GM19023 (cell line): ENCODE measurements around the gene JADE1.

Source experiments
- ATAC-seq: cut with Tn5 transposase; IDR thresholded peaks from one replicate; pipeline ENCODE4 v1.9.1; 2021; ENCODE audit warnings: mild to moderate bottlenecking, moderate library complexity; ENCODE audit not compliant: unreplicated experiment

Gene JADE1

DNA sequence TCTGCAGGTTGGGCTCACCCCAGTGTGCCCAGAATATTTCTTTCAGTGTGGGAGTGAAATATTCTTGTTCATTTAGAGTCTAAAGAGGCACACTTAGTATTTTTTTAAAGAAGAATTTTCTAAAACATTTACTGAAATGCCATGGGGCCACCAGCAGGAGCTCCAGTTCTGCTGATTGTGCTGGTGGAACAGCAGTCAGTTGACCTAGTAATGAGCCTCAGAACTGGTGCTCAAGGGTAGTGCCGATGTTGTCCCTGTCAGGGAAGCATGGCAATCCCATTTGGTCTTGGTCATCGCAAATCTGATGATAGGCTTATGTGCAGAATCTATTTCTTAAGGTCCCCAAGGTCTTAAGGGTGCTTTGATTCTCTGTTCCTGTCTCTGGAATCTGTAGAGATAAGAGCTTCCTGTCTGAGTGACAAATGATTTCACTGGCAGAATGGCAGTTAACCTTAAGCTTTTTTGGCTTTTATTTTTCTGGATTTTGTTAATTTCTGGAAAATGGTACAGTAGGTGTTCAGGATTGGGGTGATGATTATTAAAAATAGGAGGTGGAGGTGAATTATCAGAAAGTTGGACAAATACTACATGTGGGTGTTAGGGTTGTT, 31.3 kb downstream of the JADE1 start:
- ATAC-seq, result no peak

DNA sequence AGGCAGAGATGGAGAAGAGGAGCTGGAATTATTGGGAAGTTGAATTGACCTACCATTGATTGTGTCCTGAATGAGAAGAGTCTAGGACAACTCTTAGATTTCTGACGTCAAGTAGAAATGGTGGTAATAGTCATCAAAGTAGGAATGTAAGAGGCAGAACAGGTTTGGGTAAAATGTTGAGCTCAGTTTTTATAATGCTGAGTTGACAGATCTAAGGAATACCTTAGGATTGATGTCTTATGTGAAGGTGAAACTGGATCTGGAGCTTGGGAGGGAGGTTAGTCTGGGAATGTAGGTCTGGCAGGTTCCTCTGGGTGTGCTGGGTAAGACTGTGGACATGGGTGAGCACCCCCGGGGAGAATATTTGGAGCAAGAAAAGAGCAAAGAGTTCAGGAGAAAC, 31.9 kb downstream of the JADE1 start:
- ATAC-seq, result no peak

DNA sequence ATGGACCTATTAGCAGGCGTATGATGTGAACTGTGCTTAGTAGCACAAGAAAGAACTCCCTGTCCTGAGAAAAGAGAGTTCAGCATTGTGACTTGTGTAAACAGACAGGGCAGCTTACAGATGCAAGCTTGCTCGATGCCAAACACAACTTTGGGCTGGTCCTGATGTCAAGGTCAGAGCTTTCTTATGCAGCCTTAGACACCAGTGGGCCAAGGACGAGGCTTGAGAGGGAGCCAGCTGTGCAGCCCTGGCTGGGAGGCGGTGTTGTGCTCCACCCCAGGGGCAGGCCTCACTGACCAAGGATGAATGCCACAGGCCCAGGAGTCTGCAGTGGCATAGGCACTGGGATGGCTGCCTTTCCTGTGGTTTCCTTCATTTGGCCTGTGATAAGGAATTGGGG, 35.4 kb downstream of the JADE1 start:
- no peak for ATAC-seq

DNA sequence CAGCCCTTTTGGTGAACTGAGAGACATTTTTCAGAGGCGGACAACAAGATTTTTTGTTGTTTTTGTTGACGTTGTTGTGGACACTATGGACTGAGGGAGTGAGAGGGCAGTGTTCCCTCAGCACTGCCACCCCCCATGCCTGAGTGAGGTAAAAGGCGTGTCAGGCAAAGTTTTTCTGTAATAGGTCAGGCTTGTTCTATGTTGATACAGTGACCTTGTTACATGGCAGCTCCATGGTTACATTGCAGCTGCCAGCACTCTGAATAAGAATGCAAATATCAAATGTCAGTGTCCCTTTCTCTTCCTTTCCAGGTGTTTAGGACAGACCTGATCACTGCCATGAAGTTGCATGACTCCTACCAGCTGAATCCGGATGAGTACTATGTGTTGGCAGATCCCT, 36.6 kb downstream of the JADE1 start:
- no peak for ATAC-seq

DNA sequence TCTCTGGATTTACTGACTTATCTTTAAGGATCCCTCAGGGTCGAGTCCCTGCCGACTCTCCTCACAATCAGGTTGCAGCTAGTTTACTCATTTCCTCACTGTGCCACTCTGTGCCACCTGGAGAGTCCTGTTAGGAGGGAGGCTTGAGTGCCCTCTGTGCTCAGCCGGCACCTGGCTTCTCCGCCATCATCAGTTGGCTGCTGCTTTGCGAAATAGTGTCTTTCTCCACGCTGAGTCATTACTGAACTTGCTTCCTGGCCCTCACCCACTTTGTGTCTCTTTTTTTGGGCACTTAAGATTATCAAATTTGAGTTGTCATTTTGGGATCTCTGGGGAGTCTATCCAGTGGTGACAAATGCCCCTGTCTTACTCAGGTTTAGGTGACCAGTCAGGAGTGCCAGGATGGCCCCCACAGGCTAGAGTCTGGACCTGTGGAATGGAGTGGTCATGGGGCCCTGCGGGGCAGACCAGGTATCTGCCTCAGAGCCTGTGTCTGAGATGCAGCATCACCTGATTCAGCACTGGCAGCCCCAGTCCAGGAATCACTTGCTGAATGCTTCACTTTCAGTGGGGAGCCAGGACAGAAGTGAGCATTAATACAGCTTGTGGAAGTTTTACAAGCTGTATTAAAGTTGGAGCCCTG, 37.7 kb downstream of the JADE1 start:
- no peak for ATAC-seq

DNA sequence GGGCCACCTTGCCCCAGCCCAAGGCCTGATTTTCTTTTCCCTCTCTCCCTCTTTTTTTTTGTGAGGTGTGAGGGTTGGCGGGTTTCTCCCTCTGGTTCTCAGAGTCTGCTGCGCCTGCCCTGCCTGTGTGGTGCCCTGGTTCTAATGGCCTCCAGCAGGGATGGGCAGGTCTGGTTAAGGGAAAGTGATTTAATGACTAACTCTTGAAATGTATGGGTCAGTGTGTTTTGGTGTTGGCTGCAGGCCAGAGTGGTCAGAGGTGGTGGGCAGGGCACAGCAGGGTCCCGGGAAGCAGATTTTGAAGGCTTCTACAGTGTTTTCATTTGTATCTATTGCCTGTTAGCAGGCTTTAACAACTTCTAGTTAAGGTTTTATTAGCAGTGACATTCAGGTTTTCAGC, 39.0 kb downstream of the JADE1 start:
- ATAC-seq, result no peak

DNA sequence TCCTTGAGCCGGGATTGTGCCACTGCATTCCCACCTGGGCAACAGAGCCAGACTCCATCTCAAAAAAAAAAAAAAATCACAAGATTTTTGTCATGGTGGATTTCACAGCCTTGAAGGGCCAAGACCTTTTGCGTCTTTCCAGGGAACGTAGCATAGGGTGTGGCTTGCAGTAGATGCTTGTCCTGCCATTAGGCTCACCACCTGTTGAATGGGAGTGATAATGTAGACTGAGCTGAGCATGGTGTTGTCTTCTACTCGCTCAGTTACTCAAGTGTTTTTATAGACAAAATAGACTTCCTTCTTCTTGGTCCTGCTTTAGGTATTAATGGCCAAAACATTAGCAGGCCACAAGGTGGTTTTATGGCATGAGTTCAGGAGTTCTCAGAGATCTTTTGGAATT, 40.8 kb downstream of the JADE1 start:
- ATAC-seq, result no peak

DNA sequence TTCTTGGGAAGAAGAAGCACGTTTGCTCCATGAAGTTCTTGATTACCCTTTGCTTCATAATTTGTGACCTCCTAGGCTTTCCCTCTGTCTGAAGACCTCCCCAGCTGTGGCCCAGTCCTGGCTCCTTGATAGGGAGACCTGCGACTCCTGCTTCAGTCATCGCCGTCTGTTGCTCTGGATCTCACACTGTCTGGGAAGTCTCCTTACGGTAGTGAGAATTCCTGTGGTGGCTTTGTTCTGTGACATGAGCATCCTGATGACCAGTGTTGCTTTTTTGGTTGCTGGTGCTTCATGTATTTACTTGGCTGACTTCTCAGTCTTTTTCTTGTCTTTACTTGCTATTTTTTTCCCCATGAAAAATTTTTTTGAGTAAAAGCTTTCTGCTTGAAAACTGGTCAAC, 44.2 kb downstream of the JADE1 start:
- ATAC-seq, result no peak

DNA sequence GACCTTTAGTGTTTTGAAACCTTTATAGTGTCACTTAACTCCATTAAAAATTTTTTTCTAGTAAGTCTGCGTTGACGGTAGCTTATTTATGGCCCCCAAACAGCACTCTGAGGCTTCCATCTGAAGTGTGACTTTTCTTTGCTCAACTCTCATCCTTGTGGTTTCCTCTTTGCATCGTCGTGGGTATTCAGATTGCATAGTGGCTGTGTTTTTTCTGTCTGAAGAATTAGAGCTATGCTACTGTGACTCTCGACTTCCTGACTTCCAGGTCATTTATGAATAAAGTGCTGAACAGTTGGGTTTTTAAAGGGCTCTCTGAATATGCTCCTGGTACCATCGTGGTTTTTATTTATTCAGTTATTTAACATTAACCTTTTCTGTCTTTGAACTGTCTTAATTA, 44.9 kb downstream of the JADE1 start:
- ATAC-seq, result peak; percentile 70

DNA sequence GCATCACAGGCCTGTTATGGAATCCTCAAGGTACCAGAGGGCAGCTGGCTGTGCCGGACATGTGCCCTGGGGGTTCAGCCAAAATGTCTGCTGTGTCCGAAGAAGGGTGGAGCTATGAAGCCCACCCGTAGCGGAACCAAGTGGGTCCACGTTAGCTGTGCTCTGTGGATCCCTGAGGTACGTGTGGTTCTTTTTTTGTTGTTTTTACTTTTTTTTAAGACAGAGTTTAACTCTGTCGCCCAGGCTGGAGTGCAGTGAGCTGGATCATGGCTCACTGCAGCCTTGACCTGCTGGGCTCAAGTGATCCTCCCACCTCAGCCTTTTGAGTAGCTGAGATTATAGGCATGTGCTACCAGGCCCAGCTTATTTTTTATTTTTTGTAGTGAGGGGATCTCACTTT, 46.1 kb downstream of the JADE1 start:
- no peak for ATAC-seq

DNA sequence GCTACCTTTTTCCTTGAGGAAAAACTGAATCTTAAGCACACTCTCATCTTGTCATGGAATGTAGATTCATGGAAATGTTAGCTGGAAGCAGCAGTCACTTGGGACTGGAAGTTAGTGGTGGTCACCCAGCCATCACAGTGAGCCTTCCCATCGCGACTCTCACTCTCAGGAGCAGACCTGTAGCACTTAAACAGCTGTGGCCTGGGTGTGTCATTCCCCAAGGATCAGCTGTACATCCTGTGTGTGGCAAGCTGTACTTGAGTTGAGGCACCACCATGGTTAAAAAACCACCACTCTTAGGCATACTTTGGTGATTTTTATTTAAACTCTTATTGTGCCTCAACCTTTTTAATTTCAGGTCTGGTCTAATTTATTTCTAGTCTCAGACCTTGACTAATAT, 46.7 kb downstream of the JADE1 start:
- ATAC-seq, result no peak

DNA sequence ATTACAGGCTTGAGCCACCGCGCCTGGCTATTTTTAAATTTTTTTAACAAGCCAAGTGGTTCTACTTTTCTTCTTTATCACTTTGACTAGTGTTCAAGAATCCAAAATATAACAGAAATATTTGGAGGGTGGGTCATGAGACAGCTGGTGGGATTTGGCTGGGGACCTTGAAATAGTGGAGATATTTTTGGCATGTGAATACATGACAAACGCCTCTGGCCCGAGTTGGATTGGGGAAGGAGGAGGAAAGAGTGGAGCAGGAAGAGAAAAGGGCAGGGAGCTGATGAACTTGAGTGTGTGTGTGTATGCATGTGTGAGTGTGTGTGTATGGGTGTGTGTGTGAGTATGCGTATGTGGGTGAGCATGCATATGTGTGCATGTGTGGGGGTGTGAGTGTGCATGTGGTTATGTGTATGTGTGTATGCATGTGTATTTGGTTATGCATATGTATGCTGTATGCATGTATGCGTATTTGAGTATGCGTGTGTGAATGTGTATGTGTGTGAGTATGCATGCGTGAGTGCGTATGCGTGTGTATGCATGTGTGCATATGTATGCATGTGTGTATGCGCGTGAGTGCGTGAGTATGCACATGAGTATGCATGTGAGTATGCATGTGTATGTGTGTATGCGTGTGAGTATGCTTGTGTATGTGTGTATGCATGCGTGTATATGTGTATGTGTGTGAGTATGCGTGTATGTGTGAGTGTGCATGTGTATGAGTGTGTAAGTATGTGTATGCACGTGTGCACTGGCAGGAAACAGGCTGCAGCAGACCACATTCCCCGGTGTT, 49.6 kb downstream of the JADE1 start:
- ATAC-seq, result no peak

DNA sequence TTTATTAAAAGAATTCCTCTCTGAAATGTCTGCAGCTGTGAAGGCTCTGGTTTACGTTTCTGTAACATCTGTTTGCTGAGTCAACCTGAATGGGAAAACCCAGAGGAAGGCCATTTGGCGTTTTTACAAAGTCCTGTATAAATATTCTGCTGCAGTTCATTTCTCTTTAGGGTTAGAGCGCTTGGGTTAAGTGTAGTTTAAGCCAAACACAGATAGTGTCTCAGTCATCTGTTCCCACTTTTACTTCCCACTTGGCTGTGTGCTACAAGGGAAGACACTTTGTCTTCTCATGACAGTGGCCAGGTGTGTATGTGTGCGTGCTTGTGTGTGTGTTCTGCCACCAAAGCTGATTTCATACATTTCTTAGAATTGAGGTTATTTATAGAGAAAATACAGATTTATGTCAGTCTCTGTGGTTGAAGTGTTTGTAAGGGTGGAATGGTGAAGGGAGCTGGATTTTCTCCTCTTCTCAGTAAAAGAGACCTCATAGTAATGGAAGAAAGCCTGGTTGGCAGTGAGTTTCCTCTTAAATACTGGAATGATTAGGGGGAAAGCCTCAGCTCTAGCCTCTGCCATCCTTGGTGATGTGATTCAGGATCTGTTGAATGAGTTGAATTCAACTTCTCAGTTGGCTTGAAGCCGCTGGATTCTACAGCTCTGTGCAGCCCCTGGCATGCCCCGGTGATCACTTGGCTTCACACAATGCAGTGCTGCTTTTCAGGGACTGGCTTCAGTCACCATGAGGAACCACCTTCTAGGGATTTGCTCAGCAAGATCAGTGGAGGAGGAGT, 50.6 kb downstream of the JADE1 start:
- ATAC-seq, result no peak

DNA sequence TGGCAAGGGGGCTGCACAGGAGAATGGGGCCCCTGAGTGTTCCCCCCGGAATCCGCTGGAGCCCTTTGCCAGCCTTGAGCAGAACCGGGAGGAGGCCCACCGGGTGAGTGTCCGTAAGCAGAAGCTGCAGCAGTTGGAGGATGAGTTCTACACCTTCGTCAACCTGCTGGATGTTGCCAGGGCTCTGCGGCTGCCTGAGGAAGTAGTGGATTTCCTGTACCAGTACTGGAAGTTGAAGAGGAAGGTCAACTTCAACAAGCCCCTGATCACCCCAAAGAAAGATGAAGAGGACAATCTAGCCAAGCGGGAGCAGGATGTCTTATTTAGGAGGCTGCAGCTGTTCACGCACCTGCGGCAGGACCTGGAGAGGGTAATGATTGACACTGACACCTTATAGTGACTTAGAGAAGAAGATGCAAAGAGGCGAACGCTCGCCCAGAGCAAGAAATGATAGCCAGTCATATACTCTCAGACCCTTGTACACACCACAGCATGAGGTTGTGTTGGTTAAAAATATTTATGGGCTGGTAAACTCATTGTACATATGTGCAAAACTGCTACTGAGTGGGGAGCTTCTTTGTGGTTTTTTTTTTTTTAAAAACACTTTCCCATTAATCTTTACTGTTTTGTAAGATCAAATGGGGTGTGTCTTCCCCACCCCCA, 52.5 kb downstream of the JADE1 start:
- peak; percentile 22 for ATAC-seq

DNA sequence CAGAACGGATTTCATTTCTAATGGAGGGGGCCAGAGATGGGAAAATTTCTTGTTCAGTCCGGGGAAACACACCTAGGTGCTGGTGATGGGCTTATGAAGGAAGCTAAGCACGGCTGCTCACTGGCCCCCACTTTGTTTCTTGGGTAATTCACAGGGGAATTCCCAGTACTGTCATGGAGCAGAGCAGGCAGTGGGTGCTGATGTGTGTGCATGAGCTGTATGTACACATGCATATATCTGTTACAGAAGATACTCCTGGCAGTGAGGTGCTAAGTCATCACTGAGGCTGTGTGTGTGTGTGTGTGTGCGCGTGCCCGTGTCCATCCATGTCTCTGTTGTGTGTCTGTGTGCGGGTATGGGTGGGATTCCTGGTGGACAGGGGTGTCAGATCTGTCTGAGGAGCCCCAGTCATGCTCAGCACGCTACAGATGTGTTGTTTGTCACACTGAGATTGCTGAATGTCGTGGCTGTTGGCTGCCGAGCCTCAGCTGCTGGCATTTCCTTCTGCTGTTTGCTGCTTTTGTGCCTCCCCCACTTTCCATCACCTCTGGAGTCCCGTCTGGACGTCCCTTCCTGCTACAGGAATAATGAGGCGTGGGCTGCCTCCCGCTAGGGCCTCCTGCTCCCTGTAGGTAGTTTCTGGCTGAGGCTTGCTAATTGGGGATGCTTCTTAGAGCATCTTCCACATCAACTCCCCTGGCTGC, 53.3 kb downstream of the JADE1 start:
- ATAC-seq, result peak; percentile 79

DNA sequence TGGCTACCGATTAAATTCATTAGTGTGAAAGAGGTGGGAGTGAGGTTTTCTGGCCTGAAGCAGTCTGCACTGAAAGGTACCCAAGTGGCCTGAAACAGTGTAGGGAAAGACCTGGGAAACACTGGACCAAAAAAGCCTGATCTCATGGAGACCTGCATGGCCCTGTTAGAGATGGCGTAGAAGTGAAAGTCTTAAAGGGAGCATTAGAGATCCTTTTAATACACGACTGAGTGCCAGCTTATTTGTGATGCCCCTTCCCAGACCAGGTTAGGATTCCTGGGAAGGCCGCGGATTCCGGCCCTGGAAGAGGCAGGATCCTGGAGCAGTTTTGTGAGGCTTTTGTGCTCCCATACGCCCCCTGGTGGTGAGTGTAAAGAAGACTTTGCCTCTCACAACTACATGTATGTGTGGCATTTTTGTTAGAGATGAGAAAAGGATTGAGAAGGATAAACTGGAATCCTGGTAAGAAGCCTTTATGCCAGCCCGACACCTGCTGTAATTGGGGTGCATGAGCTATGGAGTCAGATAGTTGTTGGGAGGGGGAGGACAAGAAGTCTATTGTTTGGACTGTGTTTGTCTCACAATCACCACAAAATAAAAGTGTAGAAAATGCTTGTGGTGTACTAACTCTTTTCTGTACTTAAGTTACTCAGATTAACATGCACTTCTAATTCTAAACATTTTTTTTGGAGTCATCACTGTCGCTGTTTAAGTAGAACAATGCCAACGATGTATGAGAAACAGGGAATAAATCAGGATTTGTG, 54.0 kb downstream of the JADE1 start:
- peak; percentile 28 for ATAC-seq

DNA sequence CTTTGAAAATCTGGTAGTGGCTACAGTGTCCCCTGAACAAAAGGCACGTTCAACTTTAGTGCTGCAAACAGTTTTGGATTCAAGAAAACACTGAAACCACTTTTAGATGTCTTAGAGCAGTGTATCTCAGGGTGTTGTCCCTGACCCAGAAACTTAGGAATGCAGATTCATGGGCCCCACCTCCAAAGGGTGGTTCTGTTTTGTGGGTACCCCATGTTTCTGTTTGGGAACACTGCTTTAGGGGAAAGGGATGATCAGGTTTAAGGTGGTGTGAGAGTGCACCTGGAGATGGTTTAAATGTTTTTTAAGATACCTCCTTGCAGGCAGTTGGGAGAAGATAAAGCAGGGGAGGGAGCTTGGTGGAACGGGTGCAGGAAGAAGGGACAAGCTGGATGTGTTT, 55.6 kb downstream of the JADE1 start:
- ATAC-seq, result no peak

DNA sequence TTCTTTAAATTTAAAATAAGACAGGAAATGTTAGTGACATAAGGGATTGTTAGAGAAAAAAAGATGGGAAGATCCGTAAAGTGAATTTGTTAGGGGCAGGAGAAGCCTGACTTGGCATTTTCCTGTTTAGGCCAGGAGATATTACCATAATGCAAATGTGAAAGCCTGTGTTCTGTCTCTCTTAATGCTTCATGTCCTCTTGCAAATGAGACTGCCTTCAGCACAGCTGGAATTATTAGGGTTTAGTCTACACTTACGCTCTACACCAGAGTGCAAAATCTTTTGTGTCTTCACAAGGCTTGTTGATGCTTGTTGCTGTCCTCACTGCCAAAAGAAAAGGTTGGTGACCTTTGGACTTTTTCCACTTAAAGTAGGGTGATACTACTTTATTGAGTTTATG, 56.8 kb downstream of the JADE1 start:
- ATAC-seq, result no peak

DNA sequence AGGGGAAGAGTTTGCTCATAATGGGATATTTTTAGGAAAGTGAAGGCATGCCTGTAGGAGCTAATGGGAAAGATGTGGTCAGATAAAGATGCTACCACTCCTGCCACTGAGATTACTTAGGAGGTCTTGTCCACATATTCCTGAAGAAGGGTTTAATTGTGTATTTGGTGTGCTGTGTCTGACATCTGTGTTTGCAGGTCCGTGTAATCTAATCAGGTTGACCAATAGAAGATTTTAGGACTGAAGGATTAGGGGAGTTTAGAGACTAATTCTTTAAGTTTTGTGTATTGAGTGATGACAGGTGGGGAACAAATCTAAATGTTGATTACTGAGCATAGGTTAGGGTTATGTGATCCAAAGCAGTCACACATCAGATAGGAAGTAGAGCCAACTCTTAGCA, 57.2 kb downstream of the JADE1 start:
- no peak for ATAC-seq

DNA sequence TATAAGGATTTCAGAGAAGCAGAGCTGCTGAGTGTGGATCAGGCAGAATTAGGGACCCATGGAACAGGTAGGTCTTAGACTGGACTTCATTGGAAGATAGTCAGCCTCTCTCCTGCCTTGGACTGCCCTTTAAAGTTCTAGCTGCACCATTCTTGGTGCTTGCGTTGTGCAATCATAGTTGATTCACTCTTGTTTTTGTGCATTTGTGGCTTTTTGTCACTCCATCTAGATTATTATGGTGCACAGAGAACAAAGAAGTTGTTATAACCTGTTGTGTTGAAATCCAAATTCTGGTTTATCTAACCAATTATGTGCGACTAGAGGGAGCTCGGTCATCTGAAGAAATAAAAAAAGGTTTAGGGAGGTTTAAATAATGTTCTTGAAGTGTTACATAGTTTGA, 59.3 kb downstream of the JADE1 start:
- ATAC-seq, result no peak
